SK-N-MC (cell line): ENCODE data around the gene STAG2.
"Not testable (repeated sequence)": the region's sequence is repeated elsewhere in the genome, so short reads cannot be mapped to it uniquely, and the experiment has no call there.

Experiments used
- DNase-seq: peaks from one replicate; pipeline ENCODE4 v3.0.0-alpha.2; 2011; ENCODE audit warnings: low read depth, low spot score
- H3K27ac ChIP-seq: fragments of 200-600 bp; sonication (generic); 2 replicates; pipeline ENCODE4 v1.5.1; 2016; ENCODE audit warnings: mixed run types
- H3K36me3 ChIP-seq: fragments of 200-600 bp; sonication (generic); 2 replicates; pipeline ENCODE4 v1.6.1; 2017; ENCODE audit warnings: antibody characterized with exemption, low read length, mixed read lengths; ENCODE audit not compliant: insufficient read depth
- H3K4me3 ChIP-seq: fragments of 200-600 bp; sonication (generic); 2 replicates; pipeline ENCODE4 v1.5.1; 2016
- H3K9ac ChIP-seq: fragments of 200-600 bp; sonication (generic); 2 replicates; pipeline ENCODE4 v1.8.0; 2017; ENCODE audit warnings: mixed run types, mixed read lengths; ENCODE audit not compliant: insufficient read length
- H3K9me3 ChIP-seq: fragments of 200-600 bp; sonication (generic); 2 replicates; pipeline ENCODE4 v1.6.1; 2017; ENCODE audit warnings: low read depth, mild to moderate bottlenecking, antibody characterized with exemption, low read length, moderate library complexity, mixed read lengths
- EZH2 ChIP-seq: fragments of 200-600 bp; sonication (generic); IDR thresholded peaks from one replicate; pipeline ENCODE4 v1.6.1; 2017; ENCODE audit warnings: antibody characterized with exemption
- FOXP2 ChIP-seq: optimal IDR thresholded peaks from 2 replicates; pipeline ENCODE3; 2011; ENCODE audit warnings: mild to moderate bottlenecking, moderate library complexity; ENCODE audit not compliant: insufficient read depth; ENCODE audit errors: extremely low read length, control extremely low read depth
- POLR2AphosphoS5 ChIP-seq: IDR thresholded peaks from 2 replicates; pipeline ENCODE4 v1.6.1; 2012; ENCODE audit warnings: mild to moderate bottlenecking, low read depth, low read length, borderline replicate concordance

STAG2 gene

GRCh38 chrX:123961268-123962005 lies at the start of gene STAG2:
Gene STAG2 (plus strand): TSS chrX:123961706. CDS start chrX:124022628, 60,922 bp downstream.
- Histone ChIP-seq H3K9me3 (no peaks in the 10 kb centered on the region), H3K9ac (peak within 1 kb of the TSS; percentile 99), H3K36me3 (no peaks in the 10 kb centered on the region), H3K4me3 (peak within 1 kb of the TSS; percentile 91), H3K27ac (peak within 1 kb of the TSS; percentile 99)
- peak; percentile 48 for DNase-seq
- no peak for TF ChIP-seq FOXP2
- TF ChIP-seq POLR2AphosphoS5, result peak; percentile 50; the same call in 1 of the 2 replicates
- TF ChIP-seq EZH2, result no peak

- Histone ChIP-seq H3K36me3 (no peaks in the 10 kb centered on the region), H3K27ac (no peak overlapping the region), H3K9me3 (no peaks in the 10 kb centered on the region), H3K9ac (no peak overlapping the region), H3K4me3 (no peak overlapping the region)
- TF ChIP-seq POLR2AphosphoS5 (no peak), FOXP2 (no peak), EZH2 (no peak)
- no peak for DNase-seq
These were observed 44.4 kb upstream of the STAG2 start for GRCh38 chrX:123917069-123917468.

- no peak for DNase-seq
- Histone ChIP-seq H3K9me3 (no peaks in the 10 kb centered on the region), H3K27ac (no peak overlapping the region), H3K4me3 (no peak overlapping the region), H3K36me3 (no peaks in the 10 kb centered on the region), H3K9ac (no peak overlapping the region)
- TF ChIP-seq EZH2 (no peak), POLR2AphosphoS5 (no peak), FOXP2 (no peak)
These were observed 43.3 kb upstream of the STAG2 start for GRCh38 chrX:123918106-123918721.

- H3K9me3 ChIP-seq, result no peaks in the 10 kb centered on the region
- H3K36me3 ChIP-seq, result no peaks in the 10 kb centered on the region
- no peak overlapping the region for H3K27ac ChIP-seq
- no peak for DNase-seq
- TF ChIP-seq EZH2, result no peak
- no peak for TF ChIP-seq FOXP2
- no peak overlapping the region for H3K9ac ChIP-seq
- H3K4me3 ChIP-seq, result no peak overlapping the region
These were observed 41.3 kb upstream of the STAG2 start for GRCh38 chrX:123920105-123920785.

- H3K4me3 ChIP-seq, result no peak overlapping the region
- no peaks in the 10 kb centered on the region for H3K9me3 ChIP-seq
- no peaks in the 10 kb centered on the region for H3K36me3 ChIP-seq
- no peak for DNase-seq
- TF ChIP-seq POLR2AphosphoS5 (no peak), FOXP2 (no peak), EZH2 (no peak)
- H3K9ac ChIP-seq, result no peak overlapping the region
- H3K27ac ChIP-seq, result no peak overlapping the region
These were observed 38.3 kb upstream of the STAG2 start for GRCh38 chrX:123923211-123923610.

GRCh38 chrX:123924186-123924585 lies 37.3 kb upstream of the STAG2 start:
- Histone ChIP-seq H3K9me3 (no peaks in the 10 kb centered on the region), H3K27ac (no peak overlapping the region), H3K4me3 (no peak overlapping the region), H3K36me3 (no peaks in the 10 kb centered on the region), H3K9ac (no peak overlapping the region)
- no peak for TF ChIP-seq FOXP2
- TF ChIP-seq POLR2AphosphoS5, result no peak
- TF ChIP-seq EZH2, result no peak
- DNase-seq, result no peak

- TF ChIP-seq POLR2AphosphoS5 (no peak), EZH2 (no peak), FOXP2 (no peak)
- Histone ChIP-seq H3K4me3 (no peak overlapping the region), H3K36me3 (no peaks in the 10 kb centered on the region), H3K9ac (no peak overlapping the region), H3K27ac (no peak overlapping the region), H3K9me3 (no peaks in the 10 kb centered on the region)
- no peak for DNase-seq
These were observed 33.7 kb upstream of the STAG2 start for GRCh38 chrX:123927845-123928244.

- H3K9me3 ChIP-seq, H3K27ac ChIP-seq, H3K36me3 ChIP-seq, DNase-seq, H3K4me3 ChIP-seq, H3K9ac ChIP-seq: not testable (repeated sequence)
These were observed 29.5 kb upstream of the STAG2 start for GRCh38 chrX:123932055-123932454.
